A673 (cell line): ENCODE measurements around the gene GRIK4.

ENCODE experiments used
- EZH2 ChIP-seq: fragments of 200-600 bp; sonication (generic); IDR thresholded peaks from 2 replicates; pipeline ENCODE4 v1.6.1; 2017; ENCODE audit warnings: borderline replicate concordance, low read depth, mild to moderate bottlenecking, mixed read lengths, antibody characterized with exemption, low read length; ENCODE audit not compliant: poor library complexity, severe bottlenecking
- TF ChIP-seq, protein P1 (sequence below): fragments of 300-800, 200-600 bp; sonication (generic); conservative IDR thresholded peaks from 2 replicates; pipeline ENCODE4 v1.5.1; 2017; ENCODE audit warnings: low read depth, mild to moderate bottlenecking, antibody characterized with exemption, low read length, moderate library complexity, mixed read lengths

GRCh38 chr11:120688163-120688562, 176.6 kb downstream of the GRIK4 start:
- TF ChIP-seq, protein P1, sequence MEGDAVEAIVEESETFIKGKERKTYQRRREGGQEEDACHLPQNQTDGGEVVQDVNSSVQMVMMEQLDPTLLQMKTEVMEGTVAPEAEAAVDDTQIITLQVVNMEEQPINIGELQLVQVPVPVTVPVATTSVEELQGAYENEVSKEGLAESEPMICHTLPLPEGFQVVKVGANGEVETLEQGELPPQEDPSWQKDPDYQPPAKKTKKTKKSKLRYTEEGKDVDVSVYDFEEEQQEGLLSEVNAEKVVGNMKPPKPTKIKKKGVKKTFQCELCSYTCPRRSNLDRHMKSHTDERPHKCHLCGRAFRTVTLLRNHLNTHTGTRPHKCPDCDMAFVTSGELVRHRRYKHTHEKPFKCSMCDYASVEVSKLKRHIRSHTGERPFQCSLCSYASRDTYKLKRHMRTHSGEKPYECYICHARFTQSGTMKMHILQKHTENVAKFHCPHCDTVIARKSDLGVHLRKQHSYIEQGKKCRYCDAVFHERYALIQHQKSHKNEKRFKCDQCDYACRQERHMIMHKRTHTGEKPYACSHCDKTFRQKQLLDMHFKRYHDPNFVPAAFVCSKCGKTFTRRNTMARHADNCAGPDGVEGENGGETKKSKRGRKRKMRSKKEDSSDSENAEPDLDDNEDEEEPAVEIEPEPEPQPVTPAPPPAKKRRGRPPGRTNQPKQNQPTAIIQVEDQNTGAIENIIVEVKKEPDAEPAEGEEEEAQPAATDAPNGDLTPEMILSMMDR, result no peak
- no peak for TF ChIP-seq EZH2
